ENCODE results near the gene CASKIN2. TPM values are rescaled to one million over a fixed set of nuclear protein-coding genes. Genes with fewer than 3 reads are reported as not detected.

The CASKIN2 gene
- total and polyA plus RNA-seq, 4 donors: 2.3 to 12.1 (median 8.6) TPM

- no peak overlapping the region for H3K4me3 ChIP-seq (ENCODE audit: low read depth in 1 of 3, low read length in 3 of 3)
- DNase-seq (ENCODE audit: low spot score): peak; percentile 46
- peaks cover 0 to 6% (median 2%) of the 10 kb centered on the region in 4 donors for H3K36me3 ChIP-seq (ENCODE audit: control insufficient read depth in 4 of 4, insufficient read depth in 3 of 4, low read depth in 1 of 4, low read length in 3 of 4)
- TF ChIP-seq NR2F2 (IDR thresholded peaks at IDR 0.05): no peak
- TF ChIP-seq, protein P1, sequence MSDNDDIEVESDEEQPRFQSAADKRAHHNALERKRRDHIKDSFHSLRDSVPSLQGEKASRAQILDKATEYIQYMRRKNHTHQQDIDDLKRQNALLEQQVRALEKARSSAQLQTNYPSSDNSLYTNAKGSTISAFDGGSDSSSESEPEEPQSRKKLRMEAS (IDR thresholded peaks at IDR 0.05): no peak
- TF ChIP-seq YY1 (IDR thresholded peaks at IDR 0.05): no peak
- peak; percentile 17 for TF ChIP-seq SP1 (IDR thresholded peaks at IDR 0.05)
- TF ChIP-seq TAF1 (conservative IDR thresholded peaks at IDR 0.05): no peak
- TF ChIP-seq REST (IDR thresholded peaks at IDR 0.05): no peak
- TF ChIP-seq, protein P2, sequence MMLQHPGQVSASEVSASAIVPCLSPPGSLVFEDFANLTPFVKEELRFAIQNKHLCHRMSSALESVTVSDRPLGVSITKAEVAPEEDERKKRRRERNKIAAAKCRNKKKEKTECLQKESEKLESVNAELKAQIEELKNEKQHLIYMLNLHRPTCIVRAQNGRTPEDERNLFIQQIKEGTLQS (IDR thresholded peaks at IDR 0.05): no peak
- peaks cover 0 to 5% (median 0%) of the 10 kb centered on the region in 4 donors for H3K4me1 ChIP-seq (ENCODE audit: control insufficient read depth in 4 of 4, insufficient read depth in 4 of 4, low read length in 3 of 4)
- H3K9ac ChIP-seq (ENCODE audit: low read depth in 1 of 2, low read length in 2 of 2): no peak overlapping the region
- H3K9me3 ChIP-seq (ENCODE audit: control insufficient read depth in 4 of 4, low read length in 3 of 4): no peaks in the 10 kb centered on the region
- peak overlapping the region in 1 of 2 donors; percentile 53 for H3K27ac ChIP-seq (ENCODE audit: low read depth in 1 of 2, low read length in 2 of 2)
- WGBS: 72% methylated on average over 22 of the region's 22 CpGs
- no peaks in the 10 kb centered on the region for H3K27me3 ChIP-seq (ENCODE audit: control insufficient read depth in 4 of 4, insufficient read depth in 4 of 4, low read length in 3 of 4)
Observed at GRCh38 chr17:75549246-75550138, 34.2 kb upstream of the CASKIN2 start.

GRCh38 chr17:75548813-75549212 lies 33.5 kb upstream of the CASKIN2 start:
- Histone ChIP-seq H3K36me3 (ENCODE audit: control insufficient read depth in 4 of 4, insufficient read depth in 3 of 4, low read depth in 1 of 4, low read length in 3 of 4) (peaks cover 0 to 6% (median 3%) of the 10 kb centered on the region in 4 donors), H3K27ac (ENCODE audit: low read depth in 1 of 2, low read length in 2 of 2) (no peak overlapping the region), H3K9ac (ENCODE audit: low read depth in 1 of 2, low read length in 2 of 2) (no peak overlapping the region), H3K4me3 (ENCODE audit: low read depth in 1 of 3, low read length in 3 of 3) (no peak overlapping the region), H3K9me3 (ENCODE audit: control insufficient read depth in 4 of 4, low read length in 3 of 4) (no peaks in the 10 kb centered on the region), H3K4me1 (ENCODE audit: control insufficient read depth in 4 of 4, insufficient read depth in 4 of 4, low read length in 3 of 4) (peaks cover 0 to 5% (median 0%) of the 10 kb centered on the region in 4 donors), H3K27me3 (ENCODE audit: control insufficient read depth in 4 of 4, insufficient read depth in 4 of 4, low read length in 3 of 4) (no peaks in the 10 kb centered on the region)
- TF ChIP-seq, protein P2 (IDR thresholded peaks at IDR 0.05): no peak
- no peak for TF ChIP-seq NR2F2 (IDR thresholded peaks at IDR 0.05)
- no peak for TF ChIP-seq HNF4A (conservative IDR thresholded peaks at IDR 0.05)
- no peak for TF ChIP-seq HNF4G (IDR thresholded peaks at IDR 0.05)
- no peak for TF ChIP-seq SP1 (IDR thresholded peaks at IDR 0.05)
- TF ChIP-seq, protein P1 (IDR thresholded peaks at IDR 0.05): no peak
- no peak for TF ChIP-seq FOXA2 (IDR thresholded peaks at IDR 0.05)
- TF ChIP-seq, protein P3, sequence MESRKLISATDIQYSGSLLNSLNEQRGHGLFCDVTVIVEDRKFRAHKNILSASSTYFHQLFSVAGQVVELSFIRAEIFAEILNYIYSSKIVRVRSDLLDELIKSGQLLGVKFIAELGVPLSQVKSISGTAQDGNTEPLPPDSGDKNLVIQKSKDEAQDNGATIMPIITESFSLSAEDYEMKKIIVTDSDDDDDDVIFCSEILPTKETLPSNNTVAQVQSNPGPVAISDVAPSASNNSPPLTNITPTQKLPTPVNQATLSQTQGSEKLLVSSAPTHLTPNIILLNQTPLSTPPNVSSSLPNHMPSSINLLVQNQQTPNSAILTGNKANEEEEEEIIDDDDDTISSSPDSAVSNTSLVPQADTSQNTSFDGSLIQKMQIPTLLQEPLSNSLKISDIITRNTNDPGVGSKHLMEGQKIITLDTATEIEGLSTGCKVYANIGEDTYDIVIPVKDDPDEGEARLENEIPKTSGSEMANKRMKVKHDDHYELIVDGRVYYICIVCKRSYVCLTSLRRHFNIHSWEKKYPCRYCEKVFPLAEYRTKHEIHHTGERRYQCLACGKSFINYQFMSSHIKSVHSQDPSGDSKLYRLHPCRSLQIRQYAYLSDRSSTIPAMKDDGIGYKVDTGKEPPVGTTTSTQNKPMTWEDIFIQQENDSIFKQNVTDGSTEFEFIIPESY (IDR thresholded peaks at IDR 0.05): no peak
- no peak for TF ChIP-seq RXRA (IDR thresholded peaks at IDR 0.05)
- no peak for TF ChIP-seq JUND (IDR thresholded peaks at IDR 0.05)
- TF ChIP-seq TAF1 (conservative IDR thresholded peaks at IDR 0.05): no peak
- TF ChIP-seq RAD21 (IDR thresholded peaks at IDR 0.05): no peak
- TF ChIP-seq, protein P4, sequence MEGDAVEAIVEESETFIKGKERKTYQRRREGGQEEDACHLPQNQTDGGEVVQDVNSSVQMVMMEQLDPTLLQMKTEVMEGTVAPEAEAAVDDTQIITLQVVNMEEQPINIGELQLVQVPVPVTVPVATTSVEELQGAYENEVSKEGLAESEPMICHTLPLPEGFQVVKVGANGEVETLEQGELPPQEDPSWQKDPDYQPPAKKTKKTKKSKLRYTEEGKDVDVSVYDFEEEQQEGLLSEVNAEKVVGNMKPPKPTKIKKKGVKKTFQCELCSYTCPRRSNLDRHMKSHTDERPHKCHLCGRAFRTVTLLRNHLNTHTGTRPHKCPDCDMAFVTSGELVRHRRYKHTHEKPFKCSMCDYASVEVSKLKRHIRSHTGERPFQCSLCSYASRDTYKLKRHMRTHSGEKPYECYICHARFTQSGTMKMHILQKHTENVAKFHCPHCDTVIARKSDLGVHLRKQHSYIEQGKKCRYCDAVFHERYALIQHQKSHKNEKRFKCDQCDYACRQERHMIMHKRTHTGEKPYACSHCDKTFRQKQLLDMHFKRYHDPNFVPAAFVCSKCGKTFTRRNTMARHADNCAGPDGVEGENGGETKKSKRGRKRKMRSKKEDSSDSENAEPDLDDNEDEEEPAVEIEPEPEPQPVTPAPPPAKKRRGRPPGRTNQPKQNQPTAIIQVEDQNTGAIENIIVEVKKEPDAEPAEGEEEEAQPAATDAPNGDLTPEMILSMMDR (IDR thresholded peaks at IDR 0.05; ENCODE audit: low read depth, low read length, missing input control): no peak
- TF ChIP-seq EGR1 (IDR thresholded peaks at IDR 0.05; ENCODE audit: low read depth in 2 of 2): no peak
- TF ChIP-seq FOXA1 (IDR thresholded peaks at IDR 0.05): no peak
- no peak for TF ChIP-seq GABPA (IDR thresholded peaks at IDR 0.05 in 1 of 2, conservative IDR thresholded peaks at IDR 0.05 in 1 of 2)
- DNase-seq (ENCODE audit: low spot score): no peak
- 82% methylated on average over 5 of the region's 5 CpGs for WGBS

Measured in liver (tissue), 9 donors.